Right atrium auricular region (tissue), 2 donors: ENCODE results near the gene GJB5. TPM values are rescaled to one million over a fixed set of nuclear protein-coding genes. Genes with fewer than 3 reads are reported as not detected.

Experiments
- DNase-seq: peaks from one replicate; pipeline ENCODE4 v3.0.0-alpha.2; 2019; ENCODE audit warnings: low spot score
- H3K27ac ChIP-seq, 2 donors: fragments of 200-600 bp; sonication (generic); 1 replicate in 1 of 2; 2 replicates in 1 of 2; pipeline ENCODE4 v1.5.1; 2016 to 2019
- H3K27me3 ChIP-seq, 2 donors: fragments of 200-600 bp; sonication (generic); one replicate each; pipeline versions ENCODE4 v1.5.1 to v1.6.0; 2017 to 2019
- H3K36me3 ChIP-seq: fragments of 200-600 bp; sonication (generic); one replicate; pipeline ENCODE4 v1.5.1; 2016
- H3K4me1 ChIP-seq, 2 donors: fragments of 200-600 bp; sonication (generic); one replicate each; pipeline versions ENCODE4 v1.5.1 to v1.6.0; 2017 to 2019
- H3K4me3 ChIP-seq, 2 donors: fragments of 200-600 bp; sonication (generic); 1 replicate in 1 of 2; 2 replicates in 1 of 2; pipeline ENCODE4 v1.5.1; 2017 to 2019; ENCODE audit warnings: mild to moderate bottlenecking in 1 of 2, moderate library complexity in 1 of 2
- H3K9me3 ChIP-seq, 2 donors: fragments of 200-600 bp; sonication (generic); one replicate each; pipeline ENCODE4 v1.5.1; 2019
- CTCF ChIP-seq, 2 donors: fragments of 200-600 bp; sonication (generic); IDR thresholded peaks; one replicate each; pipeline ENCODE4 v1.5.1; 2019; ENCODE audit warnings: antibody characterized with exemption in 2 of 2
- total RNA-seq, 2 donors: library from RNA; depleted of rRNA; stranded (reverse); fragments of >200 nt; gene quantifications; one replicate each; pipeline ENCODE4 v1.1.0, GENCODE V29; 2016

The GJB5 gene
- total RNA-seq, 2 donors from 2014 or later, result not detected

GRCh38 chr1:34779005-34779404 lies 24.2 kb downstream of the GJB5 start:
- Histone ChIP-seq H3K4me3 (no peak overlapping the region), H3K36me3 (no peaks in the 10 kb centered on the region), H3K9me3 (no peaks in the 10 kb centered on the region), H3K4me1 (peaks cover 0 to 14% of the 10 kb centered on the region in 2 donors), H3K27me3 (peaks cover 11 to 20% of the 10 kb centered on the region in 2 donors), H3K27ac (no peak overlapping the region)
- TF ChIP-seq CTCF (IDR thresholded peaks at IDR 0.05), result no peak
- DNase-seq, result no peak

GRCh38 chr1:34779526-34779925 lies 24.7 kb downstream of the GJB5 start:
- no peaks in the 10 kb centered on the region for H3K36me3 ChIP-seq
- TF ChIP-seq CTCF (IDR thresholded peaks at IDR 0.05), result no peak
- H3K4me3 ChIP-seq, result no peak overlapping the region
- no peak overlapping the region for H3K27ac ChIP-seq
- H3K9me3 ChIP-seq, result no peaks in the 10 kb centered on the region
- DNase-seq, result no peak
- H3K27me3 ChIP-seq, result peaks cover 11 to 20% of the 10 kb centered on the region in 2 donors
- peaks cover 0 to 14% of the 10 kb centered on the region in 2 donors for H3K4me1 ChIP-seq

GRCh38 chr1:34779962-34780361 lies 25.1 kb downstream of the GJB5 start:
- no peak for DNase-seq
- Histone ChIP-seq H3K9me3 (no peaks in the 10 kb centered on the region), H3K27ac (no peak overlapping the region), H3K4me1 (peaks cover 0 to 14% of the 10 kb centered on the region in 2 donors), H3K27me3 (peaks cover 11 to 20% of the 10 kb centered on the region in 2 donors), H3K36me3 (no peaks in the 10 kb centered on the region), H3K4me3 (no peak overlapping the region)
- no peak for TF ChIP-seq CTCF (IDR thresholded peaks at IDR 0.05)

- no peak for TF ChIP-seq CTCF (IDR thresholded peaks at IDR 0.05)
- Histone ChIP-seq H3K27me3 (peaks cover 11 to 20% of the 10 kb centered on the region in 2 donors), H3K4me1 (peaks cover 0 to 14% of the 10 kb centered on the region in 2 donors), H3K9me3 (no peaks in the 10 kb centered on the region), H3K27ac (no peak overlapping the region), H3K4me3 (no peak overlapping the region), H3K36me3 (no peaks in the 10 kb centered on the region)
- no peak for DNase-seq
Measured at GRCh38 chr1:34780528-34780927, 25.7 kb downstream of the GJB5 start.

- peaks cover 0 to 14% of the 10 kb centered on the region in 2 donors for H3K4me1 ChIP-seq
- peaks cover 11 to 20% of the 10 kb centered on the region in 2 donors for H3K27me3 ChIP-seq
- no peak for TF ChIP-seq CTCF (IDR thresholded peaks at IDR 0.05)
- peak within 1 kb of the TSS in 1 of 2 donors; percentile 37 for H3K4me3 ChIP-seq
- no peak for DNase-seq
- H3K9me3 ChIP-seq, result no peaks in the 10 kb centered on the region
- no peak within 1 kb of the TSS for H3K27ac ChIP-seq
- no peaks in the 10 kb centered on the region for H3K36me3 ChIP-seq
Measured at GRCh38 chr1:34781071-34781843, 26.4 kb downstream of the GJB5 start, which contains the start of gene GJB3. Gene GJB3 (plus strand): TSS chr1:34781214. CDS start chr1:34784763, 3,549 bp downstream.
